ENCODE measurements around the gene NOSTRIN. TPM values are rescaled to one million over a fixed set of nuclear protein-coding genes. Genes with fewer than 3 reads are reported as not detected.

NOSTRIN gene
- total and polyA plus RNA-seq, 4 donors = 4.1 to 16.7 (median 8.5) TPM

GRCh38 chr2:168841445-168841844 is 39.0 kb downstream of the NOSTRIN start:
- WGBS = 37% methylated on average over 2 of the region's 2 CpGs
- no peak for DNase-seq (ENCODE audit: low spot score)

DNA sequence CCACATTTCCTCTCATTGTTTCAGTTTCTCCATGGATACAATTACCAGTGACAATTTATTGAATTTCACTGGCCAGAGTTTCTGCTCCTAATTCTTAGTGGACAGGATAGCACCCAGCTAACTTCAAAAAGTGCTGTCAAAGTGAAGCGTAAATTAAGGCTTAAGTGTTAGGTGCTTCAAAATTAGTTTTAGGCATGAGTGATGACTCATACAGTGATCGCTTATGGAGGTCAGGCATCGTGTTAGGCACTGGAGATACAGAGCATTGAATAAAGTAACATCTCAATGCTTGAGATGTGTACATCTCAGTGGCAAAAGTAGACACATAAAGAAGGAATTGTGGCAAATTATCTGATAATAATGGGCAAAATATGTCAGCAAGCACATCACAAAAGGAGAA is 40.8 kb downstream of the NOSTRIN start:
- Histone ChIP-seq H3K4me1 (ENCODE audit: control insufficient read depth in 4 of 4, insufficient read depth in 4 of 4, low read length in 3 of 4) (peaks cover 0 to 7% (median 5%) of the 10 kb centered on the region in 4 donors), H3K27ac (ENCODE audit: low read depth in 1 of 2, low read length in 2 of 2) (no peak overlapping the region), H3K9me3 (ENCODE audit: control insufficient read depth in 4 of 4, low read length in 3 of 4) (no peaks in the 10 kb centered on the region), H3K27me3 (ENCODE audit: control insufficient read depth in 4 of 4, insufficient read depth in 4 of 4, low read length in 3 of 4) (no peaks in the 10 kb centered on the region), H3K4me3 (ENCODE audit: low read depth in 1 of 3, low read length in 3 of 3) (no peak overlapping the region), H3K9ac (ENCODE audit: low read depth in 1 of 2, low read length in 2 of 2) (no peak overlapping the region), H3K36me3 (ENCODE audit: control insufficient read depth in 4 of 4, insufficient read depth in 3 of 4, low read depth in 1 of 4, low read length in 3 of 4) (no peaks in the 10 kb centered on the region)
- DNase-seq (ENCODE audit: low spot score) = no peak
- TF ChIP-seq RAD21 (IDR thresholded peaks at IDR 0.05) = no peak
- TF ChIP-seq GABPA (IDR thresholded peaks at IDR 0.05 in 1 of 2, conservative IDR thresholded peaks at IDR 0.05 in 1 of 2) = no peak
- no peak for TF ChIP-seq FOXA2 (IDR thresholded peaks at IDR 0.05)
- no peak for TF ChIP-seq JUND (IDR thresholded peaks at IDR 0.05)
- TF ChIP-seq HNF4A (conservative IDR thresholded peaks at IDR 0.05) = no peak
- no peak for TF ChIP-seq FOXA1 (IDR thresholded peaks at IDR 0.05)
- TF ChIP-seq EGR1 (IDR thresholded peaks at IDR 0.05; ENCODE audit: low read depth in 2 of 2) = no peak
- TF ChIP-seq NR2F2 (IDR thresholded peaks at IDR 0.05) = no peak
- WGBS = 93% methylated on average over 3 of the region's 3 CpGs

More at GRCh38 chr2:168841445-168841844, 39.0 kb downstream of the NOSTRIN start:
- no peaks in the 10 kb centered on the region for H3K27me3 ChIP-seq (ENCODE audit: control insufficient read depth in 4 of 4, insufficient read depth in 4 of 4, low read length in 3 of 4)
- H3K4me1 ChIP-seq (ENCODE audit: control insufficient read depth in 4 of 4, insufficient read depth in 4 of 4, low read length in 3 of 4) = peaks cover 0 to 7% (median 5%) of the 10 kb centered on the region in 4 donors
- no peaks in the 10 kb centered on the region for H3K36me3 ChIP-seq (ENCODE audit: control insufficient read depth in 4 of 4, insufficient read depth in 3 of 4, low read depth in 1 of 4, low read length in 3 of 4)
- no peaks in the 10 kb centered on the region for H3K9me3 ChIP-seq (ENCODE audit: control insufficient read depth in 4 of 4, low read length in 3 of 4)
- no peak overlapping the region for H3K27ac ChIP-seq (ENCODE audit: low read depth in 1 of 2, low read length in 2 of 2)
- TF ChIP-seq, protein P1, sequence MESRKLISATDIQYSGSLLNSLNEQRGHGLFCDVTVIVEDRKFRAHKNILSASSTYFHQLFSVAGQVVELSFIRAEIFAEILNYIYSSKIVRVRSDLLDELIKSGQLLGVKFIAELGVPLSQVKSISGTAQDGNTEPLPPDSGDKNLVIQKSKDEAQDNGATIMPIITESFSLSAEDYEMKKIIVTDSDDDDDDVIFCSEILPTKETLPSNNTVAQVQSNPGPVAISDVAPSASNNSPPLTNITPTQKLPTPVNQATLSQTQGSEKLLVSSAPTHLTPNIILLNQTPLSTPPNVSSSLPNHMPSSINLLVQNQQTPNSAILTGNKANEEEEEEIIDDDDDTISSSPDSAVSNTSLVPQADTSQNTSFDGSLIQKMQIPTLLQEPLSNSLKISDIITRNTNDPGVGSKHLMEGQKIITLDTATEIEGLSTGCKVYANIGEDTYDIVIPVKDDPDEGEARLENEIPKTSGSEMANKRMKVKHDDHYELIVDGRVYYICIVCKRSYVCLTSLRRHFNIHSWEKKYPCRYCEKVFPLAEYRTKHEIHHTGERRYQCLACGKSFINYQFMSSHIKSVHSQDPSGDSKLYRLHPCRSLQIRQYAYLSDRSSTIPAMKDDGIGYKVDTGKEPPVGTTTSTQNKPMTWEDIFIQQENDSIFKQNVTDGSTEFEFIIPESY (IDR thresholded peaks at IDR 0.05) = no peak
- TF ChIP-seq JUND (IDR thresholded peaks at IDR 0.05) = no peak
- TF ChIP-seq NR2F2 (IDR thresholded peaks at IDR 0.05) = no peak
- no peak overlapping the region for H3K4me3 ChIP-seq (ENCODE audit: low read depth in 1 of 3, low read length in 3 of 3)
- H3K9ac ChIP-seq (ENCODE audit: low read depth in 1 of 2, low read length in 2 of 2) = no peak overlapping the region

DNA sequence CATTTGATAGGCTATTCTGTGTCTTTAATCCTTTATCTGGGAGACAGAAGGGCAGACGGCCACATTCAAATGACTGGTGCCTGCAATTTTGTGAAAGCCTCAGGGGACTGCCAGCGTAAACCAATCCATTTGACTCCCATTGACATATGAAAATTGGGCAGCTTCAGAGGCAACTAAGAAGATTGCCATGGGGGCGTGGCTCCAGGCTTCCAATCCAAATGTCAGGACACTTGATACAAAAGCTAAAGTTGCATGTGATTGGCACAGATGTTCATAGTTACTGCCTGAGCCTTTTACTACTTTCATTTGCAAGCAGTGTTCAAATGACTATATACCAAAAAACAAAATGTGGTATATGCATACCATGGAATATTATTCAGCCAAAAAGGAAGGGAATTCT is 45.8 kb downstream of the NOSTRIN start:
- Histone ChIP-seq H3K36me3 (ENCODE audit: control insufficient read depth in 4 of 4, insufficient read depth in 3 of 4, low read depth in 1 of 4, low read length in 3 of 4) (no peaks in the 10 kb centered on the region), H3K9ac (ENCODE audit: low read depth in 1 of 2, low read length in 2 of 2) (no peak overlapping the region), H3K27me3 (ENCODE audit: control insufficient read depth in 4 of 4, insufficient read depth in 4 of 4, low read length in 3 of 4) (no peaks in the 10 kb centered on the region), H3K9me3 (ENCODE audit: control insufficient read depth in 4 of 4, low read length in 3 of 4) (no peaks in the 10 kb centered on the region), H3K4me1 (ENCODE audit: control insufficient read depth in 4 of 4, insufficient read depth in 4 of 4, low read length in 3 of 4) (peaks cover 0 to 3% (median under 1%) of the 10 kb centered on the region in 4 donors), H3K27ac (ENCODE audit: low read depth in 1 of 2, low read length in 2 of 2) (no peak overlapping the region), H3K4me3 (ENCODE audit: low read depth in 1 of 3, low read length in 3 of 3) (no peak overlapping the region)
- no peak for DNase-seq (ENCODE audit: low spot score)
- TF ChIP-seq REST (IDR thresholded peaks at IDR 0.05) (no peak), RXRA (IDR thresholded peaks at IDR 0.05) (no peak), HNF4G (IDR thresholded peaks at IDR 0.05) (no peak), YY1 (IDR thresholded peaks at IDR 0.05) (no peak), SP1 (IDR thresholded peaks at IDR 0.05) (no peak), FOXA2 (IDR thresholded peaks at IDR 0.05) (no peak), NR2F2 (IDR thresholded peaks at IDR 0.05) (no peak), JUND (IDR thresholded peaks at IDR 0.05) (no peak), RAD21 (IDR thresholded peaks at IDR 0.05) (no peak), EGR1 (IDR thresholded peaks at IDR 0.05; ENCODE audit: low read depth in 2 of 2) (no peak), TAF1 (conservative IDR thresholded peaks at IDR 0.05) (no peak), FOXA1 (IDR thresholded peaks at IDR 0.05) (no peak), HNF4A (conservative IDR thresholded peaks at IDR 0.05) (no peak)
- TF ChIP-seq, protein P2, sequence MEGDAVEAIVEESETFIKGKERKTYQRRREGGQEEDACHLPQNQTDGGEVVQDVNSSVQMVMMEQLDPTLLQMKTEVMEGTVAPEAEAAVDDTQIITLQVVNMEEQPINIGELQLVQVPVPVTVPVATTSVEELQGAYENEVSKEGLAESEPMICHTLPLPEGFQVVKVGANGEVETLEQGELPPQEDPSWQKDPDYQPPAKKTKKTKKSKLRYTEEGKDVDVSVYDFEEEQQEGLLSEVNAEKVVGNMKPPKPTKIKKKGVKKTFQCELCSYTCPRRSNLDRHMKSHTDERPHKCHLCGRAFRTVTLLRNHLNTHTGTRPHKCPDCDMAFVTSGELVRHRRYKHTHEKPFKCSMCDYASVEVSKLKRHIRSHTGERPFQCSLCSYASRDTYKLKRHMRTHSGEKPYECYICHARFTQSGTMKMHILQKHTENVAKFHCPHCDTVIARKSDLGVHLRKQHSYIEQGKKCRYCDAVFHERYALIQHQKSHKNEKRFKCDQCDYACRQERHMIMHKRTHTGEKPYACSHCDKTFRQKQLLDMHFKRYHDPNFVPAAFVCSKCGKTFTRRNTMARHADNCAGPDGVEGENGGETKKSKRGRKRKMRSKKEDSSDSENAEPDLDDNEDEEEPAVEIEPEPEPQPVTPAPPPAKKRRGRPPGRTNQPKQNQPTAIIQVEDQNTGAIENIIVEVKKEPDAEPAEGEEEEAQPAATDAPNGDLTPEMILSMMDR (IDR thresholded peaks at IDR 0.05; ENCODE audit: low read depth, low read length, missing input control) = no peak
- TF ChIP-seq, protein P1 (IDR thresholded peaks at IDR 0.05) = no peak
- TF ChIP-seq, protein P3, sequence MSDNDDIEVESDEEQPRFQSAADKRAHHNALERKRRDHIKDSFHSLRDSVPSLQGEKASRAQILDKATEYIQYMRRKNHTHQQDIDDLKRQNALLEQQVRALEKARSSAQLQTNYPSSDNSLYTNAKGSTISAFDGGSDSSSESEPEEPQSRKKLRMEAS (IDR thresholded peaks at IDR 0.05) = no peak
- 88% methylated on average over 3 of the region's 3 CpGs for WGBS

Measured in liver (tissue), 9 donors.